ENCODE data around the gene NDUFB4. TPM values are rescaled to one million over a fixed set of nuclear protein-coding genes. Genes with fewer than 3 reads are reported as not detected.

Gene NDUFB4
- 19.7 and 27.1 TPM in 2 replicates for total RNA-seq

GRCh38 chr3:120596116-120596852, at the start of gene NDUFB4:
Gene NDUFB4 (plus strand): TSS chr3:120596336. CDS start chr3:120596360, 24 bp downstream.

Other genes with a start within 250 kb of the NDUFB4 start
- 26.2 and 26.3 TPM in 2 replicates for gene LRRC58, start 247.0 kb upstream of the NDUFB4 start, total RNA-seq
- 960 and 2,112 TPM in 2 replicates for gene FSTL1, start 145.3 kb upstream of the NDUFB4 start, total RNA-seq
- 1.7 and 2.5 TPM in 2 replicates for gene HGD, start 85.9 kb downstream of the NDUFB4 start, total RNA-seq
- 17.2 and 17.4 TPM in 2 replicates for gene RABL3, start 146.2 kb downstream of the NDUFB4 start, total RNA-seq
- 17.2 and 31.1 TPM in 2 replicates for gene GTF2E1, start 146.4 kb downstream of the NDUFB4 start, total RNA-seq

Measured in regular cardiac myocyte (primary cell).